HG02571 (cell line): ENCODE data around the gene HSFX3.
A peak's percentile ranks its signal among the peaks of the same experiment; 100 is the strongest.
"Not testable (repeated sequence)": the region's sequence is repeated elsewhere in the genome, so short reads cannot be mapped to it uniquely, and the experiment has no call there.

Experiments
- ATAC-seq: cut with Tn5 transposase; IDR thresholded peaks from one replicate; pipeline ENCODE4 v1.9.1; 2021; ENCODE audit warnings: mild to moderate bottlenecking, moderate library complexity; ENCODE audit not compliant: unreplicated experiment

Gene HSFX3

GRCh38 chrX:149518236-149518635, 31.5 kb downstream of the HSFX3 start:
- ATAC-seq: no peak

DNA sequence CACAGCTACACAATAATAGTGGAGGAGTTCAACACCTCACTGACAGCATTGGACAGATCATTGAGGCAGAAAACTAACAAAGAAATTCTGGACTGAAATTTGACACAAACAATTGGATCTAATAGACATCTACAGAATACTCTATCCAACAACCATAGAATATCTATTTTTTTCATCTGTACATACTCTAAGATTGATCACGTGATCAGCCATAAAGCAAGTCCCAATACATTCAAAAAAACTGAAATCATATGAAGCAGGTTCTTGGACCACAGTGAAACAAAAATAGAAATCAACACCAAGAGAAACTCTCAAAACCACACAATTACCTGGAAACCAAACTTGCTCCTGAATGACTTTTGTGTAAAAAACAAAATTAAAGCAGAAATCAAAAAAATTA, 32.4 kb downstream of the HSFX3 start:
- ATAC-seq: no peak

GRCh38 chrX:149516604-149517003, 33.1 kb downstream of the HSFX3 start:
- no peak for ATAC-seq

GRCh38 chrX:149515954-149516602, 33.6 kb downstream of the HSFX3 start:
- no peak for ATAC-seq

DNA sequence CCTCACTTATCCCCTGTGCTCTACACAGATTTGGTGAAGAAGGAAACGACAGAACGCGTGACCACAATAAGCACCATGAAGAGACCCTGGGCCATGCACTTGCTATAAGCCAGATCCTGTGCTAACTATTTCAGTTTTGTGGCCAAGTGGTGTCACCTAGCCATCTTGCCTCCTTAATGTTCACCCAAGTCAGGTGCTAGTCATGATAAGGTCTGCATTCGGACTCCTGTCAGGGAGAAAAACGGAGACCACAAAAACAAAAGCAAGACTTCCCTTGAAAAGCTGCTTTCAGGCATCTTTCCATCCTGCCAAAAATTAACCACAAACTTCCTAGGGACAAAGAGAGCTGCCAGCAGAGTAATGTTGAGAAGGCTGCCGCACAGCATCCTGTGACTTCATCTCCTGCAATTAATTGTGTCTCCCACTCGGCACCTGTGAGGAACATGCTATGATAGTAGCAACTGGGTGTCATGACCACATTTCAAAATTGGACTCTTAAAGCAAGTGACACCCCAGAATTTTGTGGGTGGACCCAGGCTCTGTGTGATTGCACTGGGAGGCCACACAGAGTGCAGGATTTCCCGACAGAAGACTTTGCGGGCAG, 35.8 kb downstream of the HSFX3 start:
- no peak for ATAC-seq

DNA sequence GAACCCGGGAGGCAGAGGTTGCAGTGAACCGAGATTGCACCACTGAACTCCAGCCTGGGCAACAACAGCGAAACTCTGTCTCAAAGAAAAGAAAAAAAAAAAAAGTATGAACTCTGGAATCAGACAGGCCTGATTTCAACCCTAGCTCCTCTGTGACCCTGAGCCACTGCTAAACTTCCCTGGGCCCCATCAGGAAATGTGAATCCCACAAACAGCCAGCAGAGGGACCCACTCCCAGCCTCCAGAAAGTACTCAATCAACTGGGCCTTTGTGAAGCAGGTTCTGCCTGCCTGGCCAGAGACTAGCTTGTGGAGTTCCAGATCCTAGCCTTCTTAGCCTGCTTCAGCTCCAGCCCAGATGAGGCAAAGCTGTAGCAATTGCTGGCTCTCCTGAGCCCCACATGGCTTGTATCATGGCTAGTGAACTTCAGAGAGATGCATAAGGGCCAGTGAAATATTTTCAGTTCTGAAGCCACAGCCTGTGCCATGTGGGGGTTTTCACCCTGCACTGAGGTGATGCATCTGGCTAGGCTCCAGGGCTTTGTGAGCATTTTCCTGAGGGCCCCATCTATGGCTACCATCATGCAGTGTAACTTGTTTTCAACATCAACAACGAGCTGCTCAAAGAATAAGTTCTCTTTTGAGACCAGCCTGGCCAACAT, 37.4 kb downstream of the HSFX3 start:
- ATAC-seq: peak; percentile 80

- ATAC-seq: no peak
Observed at GRCh38 chrX:149511081-149511480, 38.6 kb downstream of the HSFX3 start.

- ATAC-seq: no peak
Observed at GRCh38 chrX:149510386-149510785, 39.3 kb downstream of the HSFX3 start.

GRCh38 chrX:149508467-149508866, 41.3 kb downstream of the HSFX3 start:
- ATAC-seq: no peak

DNA sequence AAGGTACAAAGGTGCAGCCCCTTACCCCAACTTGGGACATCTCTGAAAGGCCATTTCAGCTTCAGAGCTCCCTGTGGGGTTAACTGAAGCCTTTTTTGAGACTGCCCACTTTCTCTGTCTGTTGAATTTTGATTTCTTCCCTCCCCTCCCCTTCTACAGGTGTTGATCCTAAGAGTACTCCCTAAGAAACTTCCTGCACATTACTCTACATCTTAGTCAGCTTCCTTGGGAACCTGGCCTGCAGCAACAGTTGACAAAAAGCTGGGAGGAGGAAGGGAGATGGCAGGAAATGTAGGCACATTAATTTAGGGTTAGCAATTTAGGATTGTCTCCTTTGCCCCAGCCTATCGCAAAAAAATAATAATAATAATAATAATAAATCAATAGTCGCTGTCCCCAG, 43.4 kb downstream of the HSFX3 start:
- no peak for ATAC-seq

- ATAC-seq: no peak
Observed at GRCh38 chrX:149505671-149506070, 44.1 kb downstream of the HSFX3 start.

GRCh38 chrX:149504915-149505651, 44.6 kb downstream of the HSFX3 start, which contains the start of gene IDS:
TSS of gene IDS (minus strand) at chrX:149505306. CDS start at chrX:149505137, 169 bp downstream.
- peak; percentile 70 for ATAC-seq

DNA sequence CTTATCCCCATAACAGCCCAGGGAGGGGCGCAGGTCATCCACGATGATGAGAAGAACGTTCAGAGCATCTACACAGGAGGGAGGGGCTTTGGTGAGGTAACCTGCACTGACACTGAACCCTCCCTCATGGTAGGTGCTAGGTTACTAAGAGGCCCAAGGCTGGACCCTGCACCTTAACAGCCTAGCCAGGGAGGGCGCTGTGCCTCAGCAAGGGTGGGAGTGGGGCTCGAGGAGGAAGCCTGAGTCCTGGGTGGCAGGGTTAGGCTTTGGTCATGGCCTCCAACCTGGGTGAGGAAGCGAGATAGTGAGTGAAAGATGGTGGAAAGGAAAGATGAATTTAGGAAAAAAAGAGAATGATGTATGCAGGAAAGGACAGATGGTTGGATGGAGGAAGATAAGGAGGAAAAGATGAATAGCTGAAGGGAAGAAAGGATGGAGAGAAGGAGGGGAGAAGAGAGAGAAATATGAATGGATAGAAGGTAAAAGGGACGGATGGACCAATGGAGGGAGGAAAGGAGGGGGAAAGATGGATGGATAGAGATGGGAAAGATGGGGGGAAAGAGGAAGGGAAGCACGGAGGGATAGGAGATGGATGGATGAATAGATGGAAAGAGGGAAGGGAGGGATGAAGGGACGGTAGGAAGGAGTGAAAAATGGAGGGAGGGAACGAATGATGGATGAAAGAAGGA, 45.4 kb downstream of the HSFX3 start:
- ATAC-seq: no peak

DNA sequence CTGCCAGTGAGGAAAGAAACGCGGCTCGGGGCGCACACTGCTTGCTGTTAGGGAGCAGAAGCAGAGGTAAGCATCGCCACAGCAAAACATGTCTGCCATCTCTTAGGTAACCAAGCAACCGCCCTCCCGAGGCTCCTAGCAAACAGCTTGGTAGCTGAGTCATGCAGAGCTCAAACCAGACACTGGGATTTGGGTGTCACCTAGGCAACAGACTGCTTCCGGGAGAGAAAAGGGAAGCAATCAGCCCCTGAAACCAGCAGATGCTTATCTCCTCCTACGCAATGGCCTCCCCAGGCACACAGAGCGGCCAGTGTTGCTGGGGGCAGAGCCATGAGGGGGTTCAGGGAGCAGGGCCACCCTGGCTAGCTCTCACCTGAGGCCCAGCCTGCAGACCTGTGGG, 46.3 kb downstream of the HSFX3 start:
- ATAC-seq: peak; percentile 69

DNA sequence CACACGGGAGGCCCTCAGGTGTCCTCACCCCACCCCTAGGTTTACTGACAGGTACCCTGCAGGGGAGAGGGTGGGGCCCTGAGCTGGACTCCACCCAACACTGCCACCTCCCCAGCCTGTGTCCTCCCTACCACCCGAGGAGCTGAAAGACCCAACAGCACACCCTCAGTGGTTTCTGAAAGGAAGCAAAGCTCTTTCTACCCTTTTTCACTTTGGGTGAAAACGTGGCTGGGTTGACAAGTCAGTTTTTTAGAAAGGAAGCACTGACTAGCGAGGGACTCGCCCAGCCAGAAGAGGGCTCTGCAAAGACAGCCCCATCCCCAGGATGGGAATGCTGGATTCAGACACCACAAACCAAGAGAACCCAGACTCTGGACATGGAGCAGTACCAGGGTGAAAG, 46.8 kb downstream of the HSFX3 start:
- ATAC-seq: not testable (repeated sequence)

DNA sequence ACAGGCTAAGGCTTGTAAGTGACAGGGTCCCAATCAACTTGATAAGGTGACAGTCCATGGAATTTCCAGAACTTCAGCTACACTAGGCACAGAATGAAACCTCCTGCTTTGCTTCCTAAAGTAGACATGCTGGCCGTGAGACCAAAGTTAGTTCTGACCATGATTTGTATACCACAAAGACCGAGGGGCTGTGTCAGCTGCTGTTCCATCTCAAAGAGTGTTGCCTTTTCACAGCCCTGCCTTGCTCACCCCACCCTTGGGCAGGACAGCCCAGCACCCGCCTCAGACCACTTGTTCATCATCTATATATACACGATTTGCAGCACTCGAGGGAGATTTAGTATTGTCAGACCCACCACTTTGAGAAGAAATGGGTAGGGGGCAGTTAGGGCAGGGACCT, 50.0 kb downstream of the HSFX3 start:
- no peak for ATAC-seq

DNA sequence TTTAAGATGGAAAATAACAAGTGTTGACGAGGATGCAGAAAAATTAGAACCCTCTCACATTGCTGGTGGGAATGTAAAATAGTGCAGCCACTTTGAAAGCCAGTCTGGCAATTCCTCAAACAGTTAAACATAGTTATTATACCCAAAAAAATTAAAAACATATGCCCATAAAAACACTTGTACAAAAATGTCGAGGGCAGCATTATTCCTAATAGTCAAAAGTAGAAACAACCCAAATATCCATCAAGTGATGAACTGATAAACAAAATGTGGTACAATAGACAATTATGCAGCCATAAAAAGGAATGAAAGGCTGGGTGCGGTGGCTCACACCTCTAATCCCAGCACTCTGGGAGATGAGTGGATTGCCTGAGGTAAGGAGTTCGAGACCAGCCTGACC, 51.0 kb downstream of the HSFX3 start:
- ATAC-seq: no peak
